HG03108 (cell line): ENCODE data around the gene TLCD5.
A peak's percentile ranks its signal among the peaks of the same experiment; 100 is the strongest.

ENCODE experiments used
- ATAC-seq: cut with Tn5 transposase; IDR thresholded peaks from one replicate; pipeline ENCODE4 v1.9.1; 2021; ENCODE audit warnings: moderate library complexity; ENCODE audit not compliant: unreplicated experiment

The TLCD5 gene

DNA sequence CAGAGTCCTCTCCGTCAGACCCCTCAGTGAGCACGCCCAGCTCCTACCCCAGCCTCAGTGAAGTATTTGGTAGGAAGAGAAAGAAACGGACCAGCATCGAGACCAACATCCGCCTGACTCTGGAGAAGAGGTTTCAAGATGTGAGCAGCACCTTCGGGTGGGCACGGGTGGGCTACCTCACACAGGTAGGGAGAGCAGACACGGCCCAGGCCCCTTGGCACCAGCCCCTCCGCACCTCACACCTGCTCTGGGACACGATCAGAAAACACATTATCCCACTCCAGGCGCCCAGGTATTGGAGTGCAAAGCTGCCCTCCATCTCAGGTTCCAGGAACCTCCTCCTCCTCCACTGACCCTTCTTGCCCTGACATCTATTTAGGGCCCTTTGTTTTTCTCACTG, 17.6 kb upstream of the TLCD5 start:
- no peak for ATAC-seq

DNA sequence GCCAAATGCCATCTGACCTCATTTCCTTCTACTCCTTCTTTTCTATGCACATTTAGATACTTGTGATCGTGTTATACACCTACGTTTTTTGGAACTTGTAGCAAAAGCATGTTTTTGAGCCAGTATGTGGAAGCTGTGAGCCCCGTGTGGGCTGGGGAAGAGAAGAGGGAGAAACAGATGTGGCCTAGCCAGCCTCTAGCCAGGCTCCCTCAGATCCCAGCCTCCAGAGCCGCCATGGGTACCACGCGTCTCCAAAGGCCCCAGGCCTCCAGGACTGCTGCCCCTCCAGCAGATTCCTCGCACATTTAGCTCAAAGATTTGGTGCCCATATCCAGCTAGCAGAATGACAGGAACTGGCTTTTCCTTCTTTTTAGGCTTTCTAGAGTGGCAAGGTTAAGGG, 17.0 kb upstream of the TLCD5 start:
- no peak for ATAC-seq

DNA sequence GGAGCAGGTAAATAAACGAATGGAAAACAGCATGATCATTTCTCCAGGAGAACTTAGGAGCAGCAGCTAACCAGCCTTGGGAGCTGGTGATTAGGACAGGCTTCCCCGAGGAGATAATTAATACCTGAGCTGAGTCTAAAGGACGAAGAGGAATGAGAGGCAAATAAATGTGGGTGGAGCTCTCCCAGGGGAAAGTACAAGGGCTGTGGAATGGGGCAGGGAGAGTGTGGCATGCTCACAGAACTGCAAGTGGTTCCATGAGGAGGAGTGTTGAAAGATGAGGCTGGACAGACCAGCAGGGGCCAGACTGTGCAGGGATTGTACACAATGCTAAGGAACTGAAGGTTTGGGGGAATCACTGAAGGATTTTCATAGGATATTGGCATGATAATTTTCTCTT, 14.2 kb upstream of the TLCD5 start:
- no peak for ATAC-seq

DNA sequence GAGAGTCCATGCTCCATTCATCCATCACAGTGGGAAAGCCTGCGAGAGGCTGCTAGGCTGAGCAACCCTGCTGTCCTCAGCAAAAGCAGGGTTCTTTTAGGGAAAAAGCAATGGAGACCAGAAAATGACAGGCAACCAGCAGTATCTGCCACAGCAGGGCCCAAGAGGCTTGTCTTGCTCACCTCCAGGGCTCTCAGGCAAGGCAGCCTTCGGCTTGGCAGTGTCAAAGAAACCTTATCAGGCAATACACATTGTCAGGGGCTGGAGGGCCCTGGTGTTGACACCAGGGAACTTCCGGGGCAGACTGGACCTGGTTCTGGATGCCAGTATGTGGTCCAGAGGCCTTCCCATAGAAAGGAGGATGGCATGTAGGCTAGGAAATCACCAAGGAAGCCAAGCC, 10.2 kb upstream of the TLCD5 start:
- no peak for ATAC-seq

DNA sequence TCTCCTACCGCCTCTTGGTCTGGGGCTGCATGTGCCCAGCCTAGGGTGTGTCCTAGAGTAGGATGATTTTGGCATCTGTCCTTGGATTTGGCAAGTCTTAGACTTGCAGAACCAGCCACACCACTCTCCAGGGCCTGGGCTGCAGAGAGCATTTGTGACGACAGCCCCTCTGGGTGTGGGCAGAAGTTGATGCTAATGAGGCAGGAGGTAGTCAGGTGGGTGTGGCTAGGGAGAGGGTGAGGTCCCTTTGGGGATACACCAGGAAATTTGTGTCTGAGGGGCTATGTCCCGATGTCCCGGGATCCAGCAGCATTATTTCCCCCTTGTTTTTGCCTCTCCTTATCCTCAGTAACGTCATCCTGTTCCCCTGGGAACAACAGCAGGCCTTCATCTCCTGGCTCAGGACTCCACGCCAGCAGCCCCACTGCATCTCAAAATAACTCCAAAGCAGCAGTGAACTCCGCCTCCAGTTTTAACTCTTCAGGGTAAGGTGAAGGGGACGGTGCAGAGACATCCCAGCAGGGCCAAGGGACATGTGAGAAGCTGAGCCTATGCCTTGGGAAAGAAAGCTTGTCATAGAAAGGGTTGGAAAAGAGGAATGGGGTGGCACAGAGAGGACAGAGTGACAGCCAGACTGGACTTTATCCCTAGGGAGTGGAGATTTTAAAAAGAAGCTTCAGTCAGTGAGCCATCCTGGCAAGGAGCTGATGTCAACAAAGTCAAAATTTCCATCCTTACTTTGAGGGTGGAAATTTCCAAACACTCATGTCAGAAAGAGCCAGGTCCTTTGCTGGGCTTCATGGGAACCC, 8.0 kb upstream of the TLCD5 start:
- no peak for ATAC-seq

DNA sequence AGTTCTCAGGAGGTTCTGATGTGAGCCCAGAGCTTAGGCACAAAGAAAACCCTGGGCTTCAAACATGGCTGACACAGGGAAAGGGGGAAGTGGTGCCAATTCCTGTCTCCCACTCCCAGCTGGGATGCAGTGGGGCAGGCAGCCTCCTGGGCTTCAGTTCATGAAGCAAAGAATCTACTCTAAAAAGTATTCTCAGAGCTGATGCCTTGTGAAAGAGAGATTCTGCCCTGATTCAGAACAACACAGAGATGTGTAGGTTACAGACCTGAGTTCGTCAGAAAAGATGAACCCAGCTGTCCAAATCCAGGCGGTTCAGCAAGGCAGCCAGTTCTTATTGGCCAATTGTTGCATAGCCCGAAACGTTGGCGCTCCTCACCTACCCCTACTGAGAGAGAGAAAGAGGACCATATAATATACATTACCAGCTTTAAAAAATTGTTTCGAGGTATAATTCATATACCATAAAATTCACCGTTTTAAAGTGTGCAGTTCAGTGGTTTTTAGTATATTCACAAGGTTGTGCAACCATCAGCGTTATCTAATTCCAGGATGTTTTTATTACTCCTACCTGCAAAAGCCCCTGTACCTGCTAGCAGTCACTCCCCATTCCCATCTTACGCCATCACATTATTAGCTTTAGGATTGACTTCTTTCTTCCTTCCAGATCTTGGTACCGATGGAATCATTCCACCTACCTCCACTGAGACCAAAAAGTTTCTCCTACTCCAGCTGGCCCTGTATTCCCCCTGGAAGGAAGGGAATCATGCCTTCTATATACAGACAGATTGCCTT, 7.2 kb upstream of the TLCD5 start:
- ATAC-seq = no peak

DNA sequence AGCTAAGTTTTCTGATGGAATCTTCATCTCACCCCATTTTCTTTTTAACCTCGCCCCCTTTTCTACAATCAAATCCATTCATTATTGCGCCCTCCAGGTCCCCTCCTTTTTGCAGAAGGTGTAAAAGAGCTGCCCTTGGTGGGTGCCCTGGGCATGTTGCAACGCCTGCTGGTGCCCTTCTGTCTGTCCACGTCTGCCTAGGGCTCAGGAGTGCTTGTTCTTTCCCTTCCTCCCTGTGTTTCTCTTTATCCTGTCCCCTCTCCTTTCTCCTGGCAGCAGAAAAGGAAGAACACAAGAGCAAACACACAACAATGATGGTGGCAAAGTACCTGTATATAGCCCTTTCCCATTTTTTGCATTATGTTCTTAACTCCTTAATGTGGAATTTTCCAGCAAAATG, 6.2 kb upstream of the TLCD5 start:
- no peak for ATAC-seq

DNA sequence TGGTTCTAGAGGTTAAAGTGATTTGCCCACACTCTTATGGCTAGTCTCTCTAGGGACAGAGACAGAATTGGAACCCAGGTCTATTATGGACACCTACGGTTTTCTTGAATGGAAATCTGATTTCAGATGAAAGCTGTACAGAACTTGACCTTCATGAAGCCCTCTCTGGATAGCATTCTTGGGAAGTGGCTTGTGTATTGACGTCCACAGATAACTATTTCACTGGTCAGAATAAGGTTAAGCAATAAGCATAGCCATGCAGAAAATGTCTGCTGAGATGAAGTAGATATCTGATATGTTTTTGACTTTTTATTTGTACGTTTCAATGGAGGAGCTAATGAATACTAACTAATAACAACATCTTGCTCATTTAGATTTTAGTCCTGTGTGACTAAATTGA, 1.1 kb downstream of the TLCD5 start:
- ATAC-seq = no peak

DNA sequence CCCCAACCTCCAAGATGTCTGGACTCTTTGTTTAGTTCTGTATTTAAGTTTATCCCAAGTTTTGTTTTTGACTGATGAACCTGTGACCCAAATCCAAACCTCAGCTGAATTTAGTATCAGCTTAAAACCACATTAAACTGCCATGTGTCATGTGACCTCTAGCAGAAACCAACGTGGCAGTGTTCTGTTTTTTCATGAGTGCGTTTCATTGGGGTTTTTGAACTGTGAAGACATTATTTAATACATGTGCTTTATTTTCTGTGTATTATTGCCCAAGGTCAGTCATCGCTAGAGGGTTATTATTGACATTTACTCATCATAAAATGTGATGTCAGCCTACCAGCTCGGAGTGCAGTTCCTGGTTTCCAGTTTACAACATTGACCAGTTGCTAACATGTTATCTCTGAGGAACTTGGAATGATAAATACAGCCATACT, 1.8 kb downstream of the TLCD5 start:
- no peak for ATAC-seq

DNA sequence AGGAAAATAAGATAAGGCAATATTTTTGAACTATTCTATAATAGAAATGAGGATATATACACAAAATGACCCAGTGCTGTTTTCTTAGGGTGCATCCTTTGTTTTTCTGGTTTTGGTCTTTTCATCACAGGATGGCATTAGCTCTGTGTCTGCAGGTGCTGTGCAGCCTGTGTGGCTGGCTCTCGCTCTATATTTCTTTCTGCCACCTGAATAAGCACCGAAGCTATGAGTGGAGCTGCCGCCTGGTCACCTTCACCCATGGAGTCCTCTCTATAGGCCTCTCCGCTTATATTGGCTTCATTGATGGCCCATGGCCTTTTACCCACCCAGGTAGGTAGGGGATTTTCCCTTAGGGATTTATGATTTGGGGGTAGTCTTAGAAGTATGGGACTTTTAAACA, 2.2 kb downstream of the TLCD5 start:
- no peak for ATAC-seq

DNA sequence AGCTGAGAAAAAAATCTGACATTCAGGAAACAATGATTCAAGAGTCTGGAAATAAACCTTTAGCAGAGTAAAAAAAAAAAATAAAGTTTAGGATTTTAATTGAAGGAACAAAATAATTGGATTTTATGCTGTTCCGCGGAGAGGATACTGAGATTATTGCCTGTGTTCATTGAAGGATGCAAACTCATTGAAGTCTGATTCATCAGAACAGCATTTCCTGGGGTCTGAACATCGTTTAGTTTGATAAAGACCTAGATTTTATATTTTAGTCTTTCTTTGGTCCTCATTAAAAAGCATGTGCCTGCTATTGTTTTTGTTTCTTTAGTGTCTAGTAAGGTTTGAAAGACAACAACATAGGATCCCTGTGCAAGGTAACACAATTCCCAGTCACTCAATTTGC, 4.5 kb downstream of the TLCD5 start:
- ATAC-seq = no peak

DNA sequence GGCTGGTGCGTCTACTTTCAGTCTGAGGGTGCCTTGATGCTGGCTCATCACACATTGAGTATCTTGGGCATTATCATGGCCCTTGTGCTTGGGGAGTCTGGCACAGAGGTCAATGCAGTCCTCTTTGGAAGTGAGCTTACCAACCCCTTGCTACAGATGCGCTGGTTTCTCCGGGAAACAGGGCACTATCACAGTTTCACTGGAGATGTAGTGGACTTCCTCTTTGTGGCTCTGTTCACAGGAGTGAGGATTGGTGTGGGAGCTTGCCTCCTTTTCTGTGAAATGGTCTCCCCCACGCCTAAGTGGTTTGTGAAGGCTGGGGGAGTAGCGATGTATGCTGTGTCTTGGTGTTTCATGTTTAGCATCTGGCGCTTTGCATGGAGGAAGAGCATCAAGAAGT, 4.9 kb downstream of the TLCD5 start:
- ATAC-seq = no peak

DNA sequence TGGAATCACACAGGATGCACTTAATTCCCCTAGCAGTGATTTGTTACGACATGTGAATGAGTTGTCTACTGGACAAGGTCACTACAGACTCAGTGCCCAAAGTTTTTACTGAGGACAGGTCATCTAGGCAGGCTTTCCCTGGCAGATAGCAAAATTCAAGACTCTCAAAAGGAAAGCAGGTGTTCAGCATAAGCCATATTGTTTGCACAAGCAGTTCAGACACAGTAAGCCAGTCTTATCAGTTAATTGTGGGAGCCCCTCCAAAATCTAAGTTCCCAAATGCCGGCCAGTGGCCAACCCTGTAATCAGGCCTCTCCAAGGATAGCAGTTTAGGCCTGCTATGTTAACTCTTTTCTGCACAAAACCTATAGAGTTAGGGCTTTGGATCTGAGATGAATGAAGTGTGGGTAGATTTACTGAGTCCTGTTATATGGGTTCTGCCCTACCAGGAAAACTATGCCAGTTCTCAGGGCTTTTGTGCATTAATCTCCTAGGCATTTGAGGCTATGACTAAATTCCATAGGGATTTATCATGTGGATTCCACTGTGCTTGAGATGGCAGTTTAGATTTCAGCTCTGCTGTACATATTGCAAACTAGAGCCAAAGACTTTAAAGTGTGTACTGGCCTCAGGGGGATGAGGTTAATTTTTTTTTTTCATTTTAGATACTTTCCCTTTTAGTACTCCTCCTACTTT, 6.3 kb downstream of the TLCD5 start:
- no peak for ATAC-seq

DNA sequence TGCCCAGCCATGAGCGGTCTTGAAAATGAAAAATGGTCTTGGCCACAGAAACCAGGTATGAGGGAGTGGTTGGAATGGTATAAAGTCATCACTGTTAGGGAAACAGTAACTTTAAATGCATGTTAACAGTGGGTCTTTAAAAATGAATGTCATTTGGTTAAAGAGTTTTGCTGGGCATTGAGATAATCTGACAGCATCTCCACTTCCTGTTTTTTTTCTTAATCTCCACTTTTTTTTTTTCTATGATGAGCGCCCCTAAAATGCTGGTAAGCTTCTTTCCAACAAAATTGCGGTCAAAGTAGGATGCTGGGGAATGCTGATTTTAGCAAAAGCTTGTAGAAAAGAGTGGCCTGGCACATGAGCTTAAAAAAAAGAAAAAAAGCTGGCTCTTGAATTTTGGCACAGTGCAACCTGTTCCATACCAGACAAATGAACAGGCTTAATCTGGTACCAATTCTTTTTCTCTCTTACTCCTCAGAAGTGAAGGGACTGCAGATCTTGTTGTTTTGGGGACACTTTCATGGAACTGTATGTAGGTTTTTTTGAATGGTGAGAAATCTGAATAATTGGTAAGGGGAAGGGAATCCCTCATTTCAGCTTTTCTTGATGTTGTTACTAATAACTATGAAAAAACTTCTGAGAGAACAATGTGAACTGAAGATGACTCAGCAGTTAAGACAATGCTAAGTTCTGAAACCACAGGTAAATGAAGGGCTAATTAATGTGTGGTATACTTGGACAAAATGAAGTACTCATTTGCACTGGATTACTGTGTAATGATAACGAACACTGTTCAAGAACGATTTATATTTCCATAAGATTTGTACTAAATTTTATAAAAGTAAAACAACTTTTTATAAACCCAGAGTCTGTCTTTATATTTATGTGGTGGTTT, 8.0 kb downstream of the TLCD5 start:
- ATAC-seq = no peak

DNA sequence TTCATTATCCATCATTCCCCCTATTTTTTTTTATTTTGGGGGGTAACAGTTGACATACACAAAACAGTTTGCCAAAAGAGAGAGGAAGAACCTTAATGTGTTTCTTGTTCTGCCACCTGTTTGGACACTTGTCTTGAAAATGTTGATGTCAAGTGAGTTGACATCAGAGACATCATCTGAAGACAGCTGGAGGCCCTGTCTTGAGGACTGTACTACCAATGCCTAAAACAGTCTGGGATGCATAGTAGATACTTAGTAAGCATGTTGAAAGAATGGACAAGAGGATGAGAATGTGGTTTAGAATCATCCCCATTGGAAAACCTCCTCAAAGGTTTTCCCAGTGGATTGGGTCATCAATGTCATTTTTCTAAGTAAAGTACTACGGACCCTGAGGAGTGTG, 8.7 kb downstream of the TLCD5 start:
- no peak for ATAC-seq

DNA sequence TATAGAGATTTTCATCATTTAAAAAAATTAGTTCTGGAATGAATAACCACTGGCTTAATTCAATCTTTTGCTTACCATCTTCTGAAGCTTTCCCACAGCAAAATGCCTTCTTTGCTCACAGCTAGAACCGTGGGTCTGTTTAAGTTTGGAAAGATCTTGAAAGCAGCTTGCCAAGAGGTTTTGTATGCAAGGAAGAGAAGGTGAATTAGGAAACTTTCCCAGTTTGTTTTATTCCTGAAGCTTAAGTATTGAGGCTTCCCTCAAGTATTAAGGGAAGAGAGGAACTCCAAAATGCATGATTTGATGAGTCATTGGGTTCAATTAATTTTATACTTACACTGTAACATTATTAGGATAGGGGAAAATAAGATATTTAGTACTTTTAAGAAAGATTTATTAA, 9.2 kb downstream of the TLCD5 start:
- no peak for ATAC-seq

DNA sequence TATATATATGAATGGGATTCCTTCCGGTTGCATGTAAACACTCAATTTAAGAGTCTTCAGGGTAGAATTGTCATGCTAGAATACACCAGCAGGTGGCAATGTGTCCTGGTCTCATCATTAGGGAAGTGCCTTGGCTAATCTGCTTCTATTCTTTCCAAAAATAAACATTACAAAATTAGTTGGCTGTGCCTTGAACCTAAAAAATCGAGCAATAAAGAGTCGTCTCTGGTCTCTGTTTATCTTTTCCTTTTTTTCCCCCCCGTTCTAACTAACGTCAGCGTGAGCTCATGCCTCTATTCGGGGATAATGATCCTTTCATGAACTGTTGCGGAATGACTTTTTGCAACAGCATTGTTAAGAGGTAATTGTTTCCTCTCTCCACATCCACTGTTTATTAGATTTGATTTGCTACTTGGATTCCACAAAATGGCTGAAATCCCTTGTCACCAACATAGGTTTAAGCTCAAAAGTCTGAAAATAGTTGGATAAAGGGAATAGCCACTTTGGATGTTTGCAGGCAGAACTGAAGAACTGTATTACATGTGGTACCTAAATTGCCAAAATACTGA, 9.9 kb downstream of the TLCD5 start:
- ATAC-seq = no peak

DNA sequence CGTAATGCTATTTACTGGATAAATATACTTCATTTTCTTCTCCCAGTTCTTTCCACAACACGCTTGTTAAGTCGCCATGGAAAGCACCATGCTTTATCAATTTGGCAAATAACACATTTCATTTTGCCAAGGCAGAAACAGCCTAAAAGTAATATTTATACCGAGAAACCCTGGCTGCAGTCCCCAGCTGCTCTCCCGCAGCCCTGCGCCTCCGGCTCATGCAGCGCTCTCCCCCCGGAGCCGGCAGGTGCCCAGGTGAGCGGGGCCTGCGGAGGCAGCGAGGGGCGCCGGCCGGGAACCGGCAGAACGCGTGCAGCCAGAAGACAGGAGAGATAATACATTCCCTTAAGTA, 10.4 kb downstream of the TLCD5 start:
- peak; percentile 10 for ATAC-seq

DNA sequence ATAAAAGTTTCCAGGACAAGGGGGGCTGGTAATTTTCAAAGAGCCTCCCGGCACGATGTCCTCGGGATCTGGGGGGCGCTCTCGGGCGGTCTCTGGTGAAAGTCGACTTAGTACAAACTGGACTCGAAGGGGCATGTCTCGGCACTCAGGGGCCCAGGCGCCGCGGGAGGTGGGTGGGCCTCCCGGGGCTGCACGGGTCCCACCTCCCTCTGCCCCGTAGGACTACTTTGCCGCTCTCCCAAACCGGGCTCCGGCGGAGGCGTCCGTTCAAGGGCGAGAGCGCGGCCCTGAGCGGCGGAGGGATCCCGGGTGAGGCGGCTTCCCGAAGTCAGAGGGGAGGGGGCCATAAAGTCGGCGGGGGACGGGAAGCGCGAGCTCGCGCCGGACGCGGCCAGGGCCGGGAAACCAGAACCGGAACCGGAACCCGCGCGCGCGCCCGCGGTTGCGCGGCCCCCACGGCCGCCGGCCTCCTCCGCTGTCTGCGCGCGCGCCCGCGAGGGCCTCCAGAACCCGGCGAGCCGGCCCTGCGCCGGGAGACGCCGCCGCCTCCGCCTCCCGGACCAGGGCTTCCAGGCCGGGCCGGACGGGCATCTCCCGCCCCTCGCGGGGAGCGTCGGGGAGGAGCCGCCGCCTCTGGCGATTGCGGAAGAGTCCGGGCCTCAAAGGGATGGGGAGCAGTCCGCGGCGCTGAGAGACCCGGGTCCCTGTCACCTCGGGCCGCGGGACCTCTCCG, 11.0 kb downstream of the TLCD5 start, which contains the start of gene ARHGEF12:
Gene ARHGEF12, plus strand, starts transcription at position 506 of the 733 bp plus-strand sequence. CDS start 831 bp downstream, outside the sequence.
- ATAC-seq = peak; percentile 60
